Hepatocyte (in vitro differentiated cells): Measurements from ENCODE around the gene AFAP1.

ENCODE experiments used
- EZH2 ChIP-seq: fragments of 200-600 bp; sonication (generic); IDR thresholded peaks from 2 replicates; pipeline ENCODE4 v1.6.1; 2016; ENCODE audit warnings: antibody characterized with exemption, mild to moderate bottlenecking, borderline replicate concordance
- TF ChIP-seq, protein P1 (sequence below): fragments of 200-600 bp; sonication (generic); IDR thresholded peaks from 2 replicates; pipeline ENCODE4 v1.5.1; 2016; ENCODE audit warnings: antibody characterized with exemption, mild to moderate bottlenecking; ENCODE audit not compliant: poor library complexity

DNA sequence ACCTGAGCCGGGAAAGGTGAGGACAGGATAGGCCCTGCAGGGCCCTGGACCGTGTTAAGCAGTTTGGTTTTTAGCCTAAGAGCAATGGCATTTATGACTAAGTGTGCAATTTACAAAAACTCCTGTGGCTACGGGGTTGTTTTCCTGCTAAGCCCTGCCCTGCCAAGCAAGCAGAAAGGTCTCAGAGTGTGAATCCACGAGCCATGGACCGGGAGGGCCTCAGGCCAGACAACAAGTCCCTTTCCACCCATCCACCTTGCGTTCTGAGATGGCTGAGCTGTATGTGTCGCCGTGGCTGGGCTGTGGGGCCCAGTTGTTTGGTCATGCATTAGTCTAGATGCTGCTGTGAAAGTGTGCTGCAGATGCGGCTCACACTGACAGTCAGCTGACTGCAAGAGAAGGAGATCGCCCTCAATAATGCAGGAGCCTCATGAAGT lies 33.9 kb upstream of the AFAP1 start:
- TF ChIP-seq, protein P1, sequence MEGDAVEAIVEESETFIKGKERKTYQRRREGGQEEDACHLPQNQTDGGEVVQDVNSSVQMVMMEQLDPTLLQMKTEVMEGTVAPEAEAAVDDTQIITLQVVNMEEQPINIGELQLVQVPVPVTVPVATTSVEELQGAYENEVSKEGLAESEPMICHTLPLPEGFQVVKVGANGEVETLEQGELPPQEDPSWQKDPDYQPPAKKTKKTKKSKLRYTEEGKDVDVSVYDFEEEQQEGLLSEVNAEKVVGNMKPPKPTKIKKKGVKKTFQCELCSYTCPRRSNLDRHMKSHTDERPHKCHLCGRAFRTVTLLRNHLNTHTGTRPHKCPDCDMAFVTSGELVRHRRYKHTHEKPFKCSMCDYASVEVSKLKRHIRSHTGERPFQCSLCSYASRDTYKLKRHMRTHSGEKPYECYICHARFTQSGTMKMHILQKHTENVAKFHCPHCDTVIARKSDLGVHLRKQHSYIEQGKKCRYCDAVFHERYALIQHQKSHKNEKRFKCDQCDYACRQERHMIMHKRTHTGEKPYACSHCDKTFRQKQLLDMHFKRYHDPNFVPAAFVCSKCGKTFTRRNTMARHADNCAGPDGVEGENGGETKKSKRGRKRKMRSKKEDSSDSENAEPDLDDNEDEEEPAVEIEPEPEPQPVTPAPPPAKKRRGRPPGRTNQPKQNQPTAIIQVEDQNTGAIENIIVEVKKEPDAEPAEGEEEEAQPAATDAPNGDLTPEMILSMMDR: no peak
- TF ChIP-seq EZH2: no peak
